SK-N-SH treated with all-trans-retinoic acid at 6 μM for 48 hours (cell line): ENCODE data around the gene CBFA2T3.

ENCODE experiments used
- ATAC-seq: fragments of 200-7000 bp; cut with Tn5 transposase; 3 replicates; pipeline ENCODE4 v1.9.1; 2020; ENCODE audit warnings: mild to moderate bottlenecking, moderate library complexity
- ARNTL ChIP-seq: fragments of 450-650 bp; formaldehyde crosslinking; IDR thresholded peaks from 2 replicates; pipeline ENCODE4 v1.5.0; 2020; ENCODE audit warnings: low read depth, mild to moderate bottlenecking, moderate library complexity, borderline replicate concordance
- BACH2 ChIP-seq: fragments of 250-450 bp; sonication (Bioruptor Pico); IDR thresholded peaks from 2 replicates; pipeline ENCODE4 v1.9.0; 2021; ENCODE audit warnings: mild to moderate bottlenecking, borderline replicate concordance
- CREB5 ChIP-seq: fragments of 250-450 bp; sonication (Bioruptor Pico); IDR thresholded peaks from 2 replicates; pipeline ENCODE4 v1.5.1; 2020; ENCODE audit warnings: low read depth, mild to moderate bottlenecking, moderate library complexity
- CSDC2 ChIP-seq: fragments of 250-450 bp; sonication (Bioruptor Pico); IDR thresholded peaks from 2 replicates; pipeline ENCODE4 v1.5.0; 2020; ENCODE audit warnings: mild to moderate bottlenecking, moderate library complexity
- ESRRG ChIP-seq: fragments of 250-450 bp; sonication (Bioruptor Pico); IDR thresholded peaks from 2 replicates; pipeline ENCODE4 v1.6.1; 2021; ENCODE audit warnings: mild to moderate bottlenecking
- GLIS3 ChIP-seq: fragments of 250-450 bp; sonication (Bioruptor Pico); IDR thresholded peaks from 2 replicates; pipeline ENCODE4 v1.5.0; 2020; ENCODE audit warnings: mild to moderate bottlenecking, moderate library complexity
- ISL1 ChIP-seq: fragments of 250-450 bp; sonication (Bioruptor Pico); IDR thresholded peaks from 2 replicates; pipeline ENCODE4 v2.1.2; 2022; ENCODE audit warnings: mild to moderate bottlenecking, moderate library complexity
- OSR1 ChIP-seq: fragments of 250-450 bp; sonication (Bioruptor Pico); IDR thresholded peaks from 2 replicates; pipeline ENCODE4 v1.8.0; 2022; ENCODE audit warnings: moderate library complexity, mild to moderate bottlenecking, inconsistent platforms
- POU6F1 ChIP-seq: fragments of 250-450 bp; sonication (Bioruptor Pico); IDR thresholded peaks from 2 replicates; pipeline ENCODE4 v1.8.0; 2021; ENCODE audit warnings: low read depth, mild to moderate bottlenecking, moderate library complexity, borderline replicate concordance
- RARB ChIP-seq: fragments of 250-450 bp; sonication (Bioruptor Pico); IDR thresholded peaks from 2 replicates; pipeline ENCODE4 v1.8.0; 2021; ENCODE audit warnings: mild to moderate bottlenecking, moderate library complexity
- SNAI2 ChIP-seq: fragments of 250-450 bp; sonication (Bioruptor Pico); IDR thresholded peaks from 2 replicates; pipeline ENCODE4 v1.5.0; 2020; ENCODE audit warnings: mild to moderate bottlenecking, moderate library complexity
- TOX ChIP-seq: fragments of 250-450 bp; sonication (Bioruptor Pico); IDR thresholded peaks from 2 replicates; pipeline ENCODE4 v1.8.0; 2021; ENCODE audit warnings: mild to moderate bottlenecking, moderate library complexity, borderline replicate concordance
- TSHZ2 ChIP-seq: fragments of 250-450 bp; sonication (Bioruptor Pico); IDR thresholded peaks from 2 replicates; pipeline ENCODE4 v1.5.0; 2020; ENCODE audit warnings: mild to moderate bottlenecking, moderate library complexity
- ZC3H10 ChIP-seq: fragments of 250-450 bp; sonication (Bioruptor Pico); IDR thresholded peaks from 2 replicates; pipeline ENCODE4 v1.5.1; 2021; ENCODE audit warnings: mild to moderate bottlenecking, moderate library complexity
- ZFP3 ChIP-seq: fragments of 250-450 bp; sonication (Bioruptor Pico); IDR thresholded peaks from 2 replicates; pipeline ENCODE4 v1.5.0; 2020; ENCODE audit warnings: mild to moderate bottlenecking, moderate library complexity
- ZFP30 ChIP-seq: fragments of 450-650 bp; formaldehyde crosslinking; IDR thresholded peaks from 2 replicates; pipeline ENCODE4 v1.5.0; 2022; ENCODE audit warnings: mild to moderate bottlenecking, moderate library complexity
- ZNF565 ChIP-seq: fragments of 450-650 bp; formaldehyde crosslinking; conservative IDR thresholded peaks from 2 replicates; pipeline ENCODE4 v1.5.0; 2020; ENCODE audit warnings: low read depth, mild to moderate bottlenecking, moderate library complexity
- ZNF70 ChIP-seq: fragments of 450-650 bp; formaldehyde crosslinking; IDR thresholded peaks from 2 replicates; pipeline ENCODE4 v1.5.0; 2020; ENCODE audit warnings: mild to moderate bottlenecking, moderate library complexity
- ZNF8 ChIP-seq: fragments of 450-650 bp; formaldehyde crosslinking; IDR thresholded peaks from 2 replicates; pipeline ENCODE4 v1.5.0; 2020; ENCODE audit warnings: mild to moderate bottlenecking, moderate library complexity
- TF ChIP-seq, protein P1 (sequence below): fragments of 250-450 bp; sonication (Bioruptor Pico); IDR thresholded peaks from 2 replicates; pipeline ENCODE4 v1.8.0; 2020; ENCODE audit warnings: mild to moderate bottlenecking, moderate library complexity, borderline replicate concordance

The CBFA2T3 gene

DNA sequence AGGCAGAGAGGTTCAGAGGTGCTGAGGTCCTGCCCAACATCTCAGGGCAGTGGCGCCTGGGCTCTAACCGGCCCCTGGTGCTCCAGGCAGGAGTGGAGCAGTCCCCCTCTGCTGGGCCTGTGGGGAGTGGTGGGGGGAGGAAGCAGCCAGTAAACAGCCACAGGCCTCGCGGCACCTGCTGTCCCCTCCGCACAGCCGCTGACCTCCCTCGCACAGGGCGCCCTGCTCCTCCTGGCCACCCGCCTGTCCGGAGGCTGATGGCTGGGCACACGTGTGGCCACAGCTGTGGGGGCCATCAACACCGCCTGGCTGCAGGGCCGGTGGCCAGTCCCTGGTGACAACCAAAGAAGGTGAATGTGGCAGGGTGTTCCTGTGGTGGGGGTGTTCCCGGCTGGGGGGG lies 73.7 kb downstream of the CBFA2T3 start:
- TF ChIP-seq TSHZ2 (CRISPR knock-in tag) (no peak), POU6F1 (CRISPR knock-in tag) (no peak), RARB (no peak), CREB5 (CRISPR knock-in tag) (no peak)
- TF ChIP-seq, protein P1, sequence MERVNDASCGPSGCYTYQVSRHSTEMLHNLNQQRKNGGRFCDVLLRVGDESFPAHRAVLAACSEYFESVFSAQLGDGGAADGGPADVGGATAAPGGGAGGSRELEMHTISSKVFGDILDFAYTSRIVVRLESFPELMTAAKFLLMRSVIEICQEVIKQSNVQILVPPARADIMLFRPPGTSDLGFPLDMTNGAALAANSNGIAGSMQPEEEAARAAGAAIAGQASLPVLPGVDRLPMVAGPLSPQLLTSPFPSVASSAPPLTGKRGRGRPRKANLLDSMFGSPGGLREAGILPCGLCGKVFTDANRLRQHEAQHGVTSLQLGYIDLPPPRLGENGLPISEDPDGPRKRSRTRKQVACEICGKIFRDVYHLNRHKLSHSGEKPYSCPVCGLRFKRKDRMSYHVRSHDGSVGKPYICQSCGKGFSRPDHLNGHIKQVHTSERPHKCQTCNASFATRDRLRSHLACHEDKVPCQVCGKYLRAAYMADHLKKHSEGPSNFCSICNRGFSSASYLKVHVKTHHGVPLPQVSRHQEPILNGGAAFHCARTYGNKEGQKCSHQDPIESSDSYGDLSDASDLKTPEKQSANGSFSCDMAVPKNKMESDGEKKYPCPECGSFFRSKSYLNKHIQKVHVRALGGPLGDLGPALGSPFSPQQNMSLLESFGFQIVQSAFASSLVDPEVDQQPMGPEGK: no peak
- no peak for ATAC-seq

GRCh38 chr16:88902744-88903143 lies 74.3 kb downstream of the CBFA2T3 start:
- no peak for ATAC-seq
- TF ChIP-seq ESRRG (CRISPR knock-in tag) (no peak), RARB (no peak), ZFP3 (no peak), ARNTL (CRISPR knock-in tag) (no peak), ZNF565 (CRISPR knock-in tag) (no peak), ZFP30 (CRISPR knock-in tag) (no peak), ZNF8 (CRISPR knock-in tag) (no peak), CSDC2 (CRISPR knock-in tag) (no peak), POU6F1 (CRISPR knock-in tag) (no peak), SNAI2 (no peak)

GRCh38 chr16:88901718-88902337 lies 75.2 kb downstream of the CBFA2T3 start:
- TF ChIP-seq CREB5 (CRISPR knock-in tag) (no peak), ZC3H10 (no peak), ARNTL (CRISPR knock-in tag) (no peak), ZFP30 (CRISPR knock-in tag) (no peak), TOX (no peak), GLIS3 (CRISPR knock-in tag) (no peak), POU6F1 (CRISPR knock-in tag) (no peak), ZNF8 (CRISPR knock-in tag) (no peak), ZNF70 (CRISPR knock-in tag) (no peak), BACH2 (CRISPR knock-in tag) (no peak), ZFP3 (no peak), SNAI2 (no peak), OSR1 (CRISPR knock-in tag) (no peak), ISL1 (CRISPR knock-in tag) (no peak), CSDC2 (CRISPR knock-in tag) (no peak), RARB (no peak)
- ATAC-seq: no peak
